HG03280 (cell line): ENCODE data around the gene GRIN1.

Experiments used
- ATAC-seq: cut with Tn5 transposase; IDR thresholded peaks from one replicate; pipeline ENCODE4 v1.9.1; 2021; ENCODE audit warnings: mild to moderate bottlenecking, moderate library complexity; ENCODE audit not compliant: unreplicated experiment

Gene GRIN1

GRCh38 chr9:137161558-137162486 lies 22.9 kb downstream of the GRIN1 start:
- ATAC-seq: no peak

- no peak for ATAC-seq
Measured at GRCh38 chr9:137162505-137163364, 23.8 kb downstream of the GRIN1 start.

DNA sequence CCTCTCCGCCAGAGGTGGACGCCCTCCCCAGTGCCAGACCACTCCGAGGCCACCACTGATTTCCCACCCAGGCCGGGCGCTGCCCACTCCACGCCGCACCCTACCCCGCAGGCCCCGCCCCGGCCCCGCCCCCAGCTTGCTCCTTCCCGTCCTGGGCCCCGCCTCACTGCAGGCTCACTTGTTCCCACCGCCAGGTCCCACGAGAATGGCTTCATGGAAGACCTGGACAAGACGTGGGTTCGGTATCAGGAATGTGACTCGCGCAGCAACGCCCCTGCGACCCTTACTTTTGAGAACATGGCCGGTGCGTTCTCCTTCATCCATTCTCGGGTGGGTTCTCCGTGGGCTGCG lies 24.4 kb downstream of the GRIN1 start:
- no peak for ATAC-seq

DNA sequence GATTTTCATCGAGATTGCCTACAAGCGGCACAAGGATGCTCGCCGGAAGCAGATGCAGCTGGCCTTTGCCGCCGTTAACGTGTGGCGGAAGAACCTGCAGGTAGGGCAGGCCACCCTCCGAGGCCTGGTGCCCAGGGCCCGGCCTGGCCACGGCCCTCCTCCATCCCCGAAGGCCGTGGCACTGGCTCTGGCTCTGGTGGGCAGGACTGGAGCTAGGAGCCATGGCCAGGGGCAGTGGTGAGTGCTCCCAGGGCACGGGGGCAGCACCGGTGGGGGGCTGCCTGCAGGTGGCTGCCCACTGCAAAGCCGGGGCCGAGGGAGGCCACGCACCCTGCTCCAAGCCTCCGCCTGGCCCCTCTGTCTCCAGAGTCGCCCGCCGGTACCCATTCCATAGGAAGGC lies 24.9 kb downstream of the GRIN1 start:
- no peak for ATAC-seq

DNA sequence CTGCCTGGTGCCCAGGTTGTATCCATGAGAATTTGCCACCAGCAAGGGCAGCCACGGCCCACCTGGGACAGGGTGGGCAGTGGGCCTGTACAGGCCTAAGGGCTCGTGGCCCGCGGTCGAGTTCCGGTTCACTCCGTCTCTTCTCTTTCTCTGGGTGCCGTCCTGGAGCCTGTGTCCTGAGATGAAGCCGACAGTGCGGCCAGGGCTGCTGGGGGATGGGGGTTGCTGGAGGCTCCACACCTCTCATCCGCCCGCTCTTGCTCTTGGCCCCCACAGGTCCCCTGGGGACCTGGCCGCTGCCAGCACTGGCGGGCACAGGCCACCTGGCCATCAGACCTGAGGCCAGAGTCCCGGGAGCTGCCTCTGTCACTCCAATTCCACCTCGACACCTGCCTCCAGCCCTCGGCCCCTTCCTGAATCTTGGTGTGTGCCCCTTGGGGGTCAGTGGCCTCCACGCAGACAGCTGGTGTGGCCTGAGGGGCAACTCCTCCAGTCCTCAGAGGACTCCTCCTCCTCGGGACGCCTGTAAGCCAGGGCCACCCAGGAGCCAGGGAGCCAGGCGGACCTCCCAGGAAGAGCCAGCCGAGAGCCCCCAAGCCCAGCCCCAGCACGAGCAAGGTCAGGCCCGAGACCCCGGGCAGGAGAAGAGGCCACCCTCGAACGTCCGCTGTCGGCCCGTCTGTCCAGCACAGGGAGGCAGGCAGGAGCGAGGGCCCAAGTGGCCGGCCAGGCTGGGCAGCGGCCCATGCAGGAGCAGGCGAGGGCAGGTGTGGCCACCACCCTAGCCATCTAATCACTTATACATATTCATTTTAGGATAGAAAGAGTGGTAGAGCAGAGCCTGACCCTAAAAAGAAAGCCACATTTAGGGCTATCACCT lies 25.7 kb downstream of the GRIN1 start:
- no peak for ATAC-seq

DNA sequence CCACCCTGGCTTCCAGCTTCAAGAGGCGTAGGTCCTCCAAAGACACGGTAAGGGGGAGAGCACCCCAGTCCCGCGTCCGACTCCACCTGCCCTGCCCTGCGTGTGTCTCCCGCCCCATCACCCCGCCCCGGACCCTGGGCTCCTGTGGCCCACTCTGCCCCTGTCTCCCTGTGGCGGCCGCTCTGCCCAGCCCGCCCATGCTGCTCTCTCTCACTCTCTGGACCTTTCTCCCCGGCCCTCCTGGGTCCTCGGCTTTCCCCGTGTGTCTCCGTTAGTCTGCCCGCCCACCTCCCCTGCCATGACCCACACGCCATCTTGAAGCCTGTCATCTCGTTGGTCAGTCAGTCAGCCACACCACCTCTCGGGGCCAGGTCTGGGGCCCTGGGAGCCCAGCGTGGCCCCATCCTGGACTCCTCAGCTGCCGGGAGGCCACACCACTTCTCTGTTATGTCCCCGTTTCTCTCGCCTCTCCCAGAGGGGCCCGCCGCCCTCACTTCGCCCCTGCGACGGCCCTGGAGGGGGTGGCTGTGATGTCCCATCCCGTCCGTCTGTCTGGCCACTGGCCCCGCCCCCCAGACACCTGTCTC lies 26.4 kb downstream of the GRIN1 start:
- no peak for ATAC-seq

DNA sequence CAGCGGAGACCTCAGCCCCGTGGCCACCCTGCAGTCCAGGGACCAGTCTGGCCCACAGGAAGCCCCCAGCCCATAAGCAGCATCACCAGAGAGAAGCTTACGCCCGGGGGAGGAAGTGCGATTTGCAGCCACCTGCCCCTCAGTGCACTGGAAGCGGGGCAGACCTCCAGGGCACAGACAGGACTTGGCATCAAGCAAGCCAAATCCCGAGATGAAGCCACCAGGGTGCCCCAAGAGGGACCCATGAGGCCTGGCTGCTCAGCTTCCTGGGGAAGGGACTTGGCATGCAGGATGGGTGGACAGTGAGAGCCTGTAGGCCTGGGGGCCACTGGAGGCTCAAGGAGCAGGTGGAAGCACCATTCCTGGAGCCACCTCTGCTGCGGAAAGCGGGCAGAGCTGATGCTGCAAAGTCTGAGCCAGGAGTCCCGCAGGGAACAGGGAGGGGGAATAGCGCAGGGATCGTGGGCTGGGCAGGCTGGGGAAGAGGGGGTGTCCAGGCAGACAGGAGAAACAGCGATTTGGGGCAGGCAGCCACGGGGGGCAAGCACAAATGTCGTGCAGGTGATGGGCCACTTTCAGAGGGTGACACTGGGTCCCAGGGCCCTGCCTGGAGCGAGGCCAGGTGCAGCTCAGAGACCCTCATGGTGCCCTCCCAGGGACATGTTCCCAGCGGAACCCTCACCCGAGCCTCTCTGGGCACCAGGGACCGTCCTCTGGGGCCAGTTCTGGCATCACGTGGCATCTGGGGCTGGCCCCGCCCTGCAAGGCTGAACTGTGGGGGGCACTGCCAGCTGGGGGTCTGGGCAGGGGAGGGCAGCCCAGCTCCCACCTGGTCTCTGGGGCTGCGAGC lies 27.7 kb downstream of the GRIN1 start:
- no peak for ATAC-seq

- no peak for ATAC-seq
Measured at GRCh38 chr9:137167277-137167746, 28.4 kb downstream of the GRIN1 start.

- ATAC-seq: no peak
Measured at GRCh38 chr9:137167747-137168572, 29.0 kb downstream of the GRIN1 start.

DNA sequence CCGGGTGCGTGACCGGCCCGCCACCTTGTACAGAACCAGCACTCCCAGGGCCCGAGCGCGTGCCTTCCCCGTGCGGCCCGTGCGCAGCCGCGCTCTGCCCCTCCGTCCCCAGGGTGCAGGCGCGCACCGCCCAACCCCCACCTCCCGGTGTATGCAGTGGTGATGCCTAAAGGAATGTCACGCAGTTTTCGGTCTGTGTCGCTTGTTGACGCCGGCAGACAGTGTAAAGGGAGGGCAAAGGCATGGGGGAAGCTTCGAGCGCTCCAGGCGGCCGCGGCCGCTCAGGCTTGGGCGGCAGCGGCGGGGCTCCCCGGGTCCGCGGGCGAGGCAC lies 29.6 kb downstream of the GRIN1 start:
- ATAC-seq: no peak

- no peak for ATAC-seq
Measured at GRCh38 chr9:137168904-137169856, 30.2 kb downstream of the GRIN1 start.

DNA sequence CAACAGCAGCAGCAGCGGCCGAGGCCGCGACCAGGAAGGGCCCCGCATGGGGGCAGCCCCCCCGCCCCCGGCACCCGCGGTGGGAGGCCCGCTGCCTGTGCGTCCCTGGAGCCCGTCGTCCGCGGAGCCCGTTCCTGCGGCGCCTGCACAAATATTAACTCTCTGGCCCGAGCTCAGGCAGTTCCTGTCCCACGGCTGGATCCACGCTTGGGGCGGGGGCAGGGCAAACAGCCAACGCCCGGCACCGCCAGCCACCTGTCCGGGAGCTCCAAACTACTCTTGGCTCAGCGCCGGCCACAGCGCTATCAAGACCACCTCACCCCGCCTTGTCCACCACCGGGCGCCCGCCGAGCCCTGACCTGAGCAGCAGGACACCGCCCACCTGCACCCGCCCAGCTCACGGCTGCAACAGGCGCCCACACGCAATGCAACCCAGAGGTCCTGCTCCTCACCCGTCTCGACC lies 31.0 kb downstream of the GRIN1 start, which contains the start of gene LRRC26:
LRRC26 (minus strand) TSS at position 156 of the 463 bp plus-strand sequence; CDS start at position 48, 108 bp downstream.
- no peak for ATAC-seq

DNA sequence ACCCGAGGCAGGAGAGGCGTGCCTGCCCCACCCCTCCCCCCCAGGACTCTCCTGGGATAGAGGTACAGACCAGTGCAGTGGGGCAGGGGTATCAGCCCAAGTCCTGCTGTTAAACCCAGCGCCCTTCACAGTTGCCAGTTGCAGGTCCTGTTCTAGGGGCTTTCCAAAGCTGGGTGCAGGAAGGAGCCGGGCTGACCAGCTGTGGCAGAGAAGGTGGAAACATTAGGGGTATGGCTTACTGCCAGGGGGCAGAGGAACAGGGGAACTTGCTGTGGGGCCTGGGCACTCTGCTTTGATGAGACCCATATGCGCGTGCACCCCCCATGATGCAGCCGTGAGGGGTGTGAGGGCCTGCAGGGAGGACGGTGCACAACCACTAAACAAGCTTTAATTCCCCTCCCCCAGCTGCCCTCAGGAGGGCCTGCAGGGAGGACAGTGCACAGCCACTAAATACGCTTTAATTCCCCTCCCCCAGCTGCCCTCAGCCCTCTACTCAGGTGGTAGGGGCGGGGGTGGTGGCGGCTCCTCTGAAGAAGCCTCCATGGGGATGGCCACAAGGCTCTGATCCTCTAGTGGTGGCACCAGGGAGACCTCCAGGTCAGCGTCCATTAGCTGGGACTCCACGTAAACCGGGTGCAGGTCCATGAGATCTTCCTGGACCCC lies 31.7 kb downstream of the GRIN1 start:
- ATAC-seq: no peak

DNA sequence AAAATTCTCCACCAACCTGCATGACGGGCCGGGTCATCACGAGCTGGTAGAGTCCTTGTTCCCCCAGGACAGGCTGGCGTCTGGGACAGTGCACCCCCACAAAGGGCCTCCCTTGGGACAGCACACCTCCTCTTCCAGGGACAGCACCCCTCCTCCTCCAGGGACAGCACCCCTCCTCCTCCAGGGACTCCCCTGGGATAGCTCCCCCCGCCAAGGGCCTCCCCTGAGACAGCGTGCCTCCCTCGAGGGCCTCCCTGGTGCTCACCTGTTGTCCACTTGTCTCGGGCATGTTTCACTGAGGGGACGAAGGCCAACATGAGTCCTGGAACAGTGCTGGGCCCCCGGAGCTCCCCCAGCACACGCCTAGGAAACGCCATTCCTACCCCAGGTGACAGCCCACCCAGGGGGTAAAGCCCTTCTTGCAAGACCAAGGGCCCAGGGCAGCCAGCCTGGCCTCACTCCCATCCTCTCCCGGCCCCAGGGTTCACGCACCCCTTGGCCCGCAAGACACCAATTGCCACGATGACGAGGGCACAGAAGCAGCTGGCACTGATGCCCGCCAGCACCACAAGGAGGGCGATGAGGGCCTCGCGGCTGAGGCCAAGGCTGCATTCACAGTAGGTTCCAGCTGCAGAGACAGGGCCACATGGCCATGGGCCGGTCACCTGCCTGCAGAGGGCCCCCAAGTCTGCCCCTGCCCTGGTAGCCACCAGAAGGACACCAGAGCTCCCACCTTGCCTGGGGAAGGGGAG lies 32.4 kb downstream of the GRIN1 start:
- no peak for ATAC-seq

GRCh38 chr9:137172901-137173795 lies 34.2 kb downstream of the GRIN1 start:
- ATAC-seq: no peak
